Transverse colon (tissue), 4 donors: ENCODE results near the gene GBX2.

Experiments used
- CTCF ChIP-seq, 5 experiments: fragments of 200-600 bp in 3 of 5; fragments of 450-650 bp in 2 of 5; sonication (generic) in 3 of 5; IDR thresholded peaks; 1 replicate in 2 of 5; 2 replicates in 3 of 5; pipeline ENCODE4 v1.5.1; 2016 to 2017; ENCODE audit warnings: antibody characterized with exemption in 5 of 5, inconsistent platforms in 3 of 5, mild to moderate bottlenecking in 2 of 5, moderate library complexity in 1 of 5
- EP300 ChIP-seq: sonication (generic); formaldehyde crosslinking; IDR thresholded peaks from one replicate; pipeline ENCODE4 v1.6.1; 2017; ENCODE audit warnings: antibody characterized with exemption, low read depth
- POLR2A ChIP-seq: fragments of 450-650 bp; IDR thresholded peaks from one replicate; pipeline ENCODE4 v1.6.1; 2016; ENCODE audit warnings: antibody characterized with exemption, mild to moderate bottlenecking, moderate library complexity
- POLR2AphosphoS5 ChIP-seq, 3 donors: sonication (generic); formaldehyde crosslinking; IDR thresholded peaks; one replicate each; pipeline ENCODE4 v1.6.1; 2016; ENCODE audit warnings: antibody characterized with exemption in 3 of 3

GRCh38 chr2:236117861-236118269, 50.3 kb downstream of the GBX2 start:
- no peak for TF ChIP-seq EP300
- TF ChIP-seq POLR2AphosphoS5 (IDR thresholded peaks at IDR 0.05), result no peak
- no peak for TF ChIP-seq CTCF (IDR thresholded peaks at IDR 0.05)
- no peak for TF ChIP-seq POLR2A
